Stimulated activated effector memory CD8-positive, alpha-beta T cell treated with anti-CD3 and anti-CD28 coated beads, Interleukin-12 subunit alpha, Interleukin-12 subunit beta, amount 100 ng/mL, for 72 hours (primary cell): ENCODE data around the gene ASTN2.

Experiments
- ATAC-seq: fragments of 150-1000 bp; cut with Tn5 transposase; 2 replicates; pipeline ENCODE4 v1.10.0; 2021
- DNase-seq, 2 donors: peaks; one replicate each; pipeline ENCODE4 v3.0.0; 2021 to 2022; ENCODE audit warnings: low spot score in 2 of 2
- H3K27ac Mint-ChIP-seq: one replicate; pipeline ENCODE4 v1.8.0; 2022; ENCODE audit warnings: mild to moderate bottlenecking, mixed read lengths
- H3K36me3 Mint-ChIP-seq: one replicate; pipeline ENCODE4 v1.8.0; 2022; ENCODE audit warnings: mild to moderate bottlenecking, mixed read lengths
- H3K4me1 Mint-ChIP-seq: one replicate; pipeline ENCODE4 v1.8.0; 2022; ENCODE audit warnings: mixed read lengths
- H3K4me3 Mint-ChIP-seq: one replicate; pipeline ENCODE4 v1.8.0; 2022; ENCODE audit warnings: mild to moderate bottlenecking, mixed read lengths
- H3K9me3 Mint-ChIP-seq: one replicate; pipeline ENCODE4 v1.8.0; 2022; ENCODE audit warnings: mixed read lengths

ASTN2 gene

GRCh38 chr9:117427357-117427913 is 12.6 kb upstream of the ASTN2 start:
- H3K4me3 Mint-ChIP-seq: no peak overlapping the region
- no peak overlapping the region for H3K27ac Mint-ChIP-seq
- no peaks in the 10 kb centered on the region for H3K4me1 Mint-ChIP-seq

GRCh38 chr9:117425566-117425965 is 10.7 kb upstream of the ASTN2 start:
- H3K9me3 Mint-ChIP-seq: peaks cover 3% of the 10 kb centered on the region

More at GRCh38 chr9:117427357-117427913, 12.6 kb upstream of the ASTN2 start:
- DNase-seq: no peak
- peaks cover 3% of the 10 kb centered on the region for H3K9me3 Mint-ChIP-seq
- no peak for ATAC-seq
- no peaks in the 10 kb centered on the region for H3K36me3 Mint-ChIP-seq

GRCh38 chr9:117424291-117424690 is 9.4 kb upstream of the ASTN2 start:
- Mint-ChIP-seq H3K27ac (no peak overlapping the region), H3K36me3 (no peaks in the 10 kb centered on the region), H3K4me1 (no peaks in the 10 kb centered on the region), H3K9me3 (no peaks in the 10 kb centered on the region), H3K4me3 (no peak overlapping the region)
- ATAC-seq: no peak
- DNase-seq: no peak

More at GRCh38 chr9:117425566-117425965, 10.7 kb upstream of the ASTN2 start:
- H3K4me1 Mint-ChIP-seq: no peaks in the 10 kb centered on the region
- H3K27ac Mint-ChIP-seq: no peak overlapping the region
- no peak for DNase-seq
- no peaks in the 10 kb centered on the region for H3K36me3 Mint-ChIP-seq
- no peak overlapping the region for H3K4me3 Mint-ChIP-seq
- no peak for ATAC-seq

GRCh38 chr9:117418111-117418510 is 3.3 kb upstream of the ASTN2 start:
- DNase-seq: no peak
- H3K4me1 Mint-ChIP-seq: no peaks in the 10 kb centered on the region
- no peak overlapping the region for H3K4me3 Mint-ChIP-seq
- no peak overlapping the region for H3K27ac Mint-ChIP-seq
- H3K36me3 Mint-ChIP-seq: no peaks in the 10 kb centered on the region
- H3K9me3 Mint-ChIP-seq: no peaks in the 10 kb centered on the region
- no peak for ATAC-seq

- no peaks in the 10 kb centered on the region for H3K9me3 Mint-ChIP-seq
- H3K27ac Mint-ChIP-seq: no peak overlapping the region
- DNase-seq (no peak), ATAC-seq (no peak)
- H3K4me3 Mint-ChIP-seq: no peak overlapping the region
- H3K4me1 Mint-ChIP-seq: no peaks in the 10 kb centered on the region
- H3K36me3 Mint-ChIP-seq: no peaks in the 10 kb centered on the region
Observed at GRCh38 chr9:117416856-117417255, 2.0 kb upstream of the ASTN2 start.

GRCh38 chr9:117415358-117415914 is 579 bp upstream of the ASTN2 start:
- H3K27ac Mint-ChIP-seq: no peak overlapping the region

GRCh38 chr9:117414220-117414905 is 494 bp downstream of the ASTN2 start:
- Mint-ChIP-seq H3K4me1 (no peaks in the 10 kb centered on the region), H3K4me3 (no peak overlapping the region), H3K36me3 (no peaks in the 10 kb centered on the region), H3K9me3 (peaks cover 7% of the 10 kb centered on the region), H3K27ac (no peak overlapping the region)
- no peak for DNase-seq
- ATAC-seq: no peak

More at GRCh38 chr9:117415358-117415914, 579 bp upstream of the ASTN2 start:
- ATAC-seq: no peak
- DNase-seq: no peak
- Mint-ChIP-seq H3K4me1 (no peaks in the 10 kb centered on the region), H3K36me3 (no peaks in the 10 kb centered on the region), H3K4me3 (no peak overlapping the region), H3K9me3 (peaks cover 3% of the 10 kb centered on the region)

- Mint-ChIP-seq H3K27ac (no peak overlapping the region), H3K4me1 (no peaks in the 10 kb centered on the region), H3K9me3 (peaks cover 7% of the 10 kb centered on the region), H3K4me3 (no peak overlapping the region), H3K36me3 (no peaks in the 10 kb centered on the region)
- ATAC-seq (no peak), DNase-seq (no peak)
Observed at GRCh38 chr9:117413346-117414219, 1.3 kb downstream of the ASTN2 start.

- H3K27ac Mint-ChIP-seq: no peak overlapping the region
- no peaks in the 10 kb centered on the region for H3K36me3 Mint-ChIP-seq
- H3K4me3 Mint-ChIP-seq: no peak overlapping the region
- H3K4me1 Mint-ChIP-seq: no peaks in the 10 kb centered on the region
- ATAC-seq (no peak), DNase-seq (no peak)
- H3K9me3 Mint-ChIP-seq: peaks cover 7% of the 10 kb centered on the region
Observed at GRCh38 chr9:117412841-117413240, 2.0 kb downstream of the ASTN2 start.

GRCh38 chr9:117412006-117412715 is 2.7 kb downstream of the ASTN2 start:
- ATAC-seq (no peak), DNase-seq (no peak)
- Mint-ChIP-seq H3K36me3 (no peaks in the 10 kb centered on the region), H3K27ac (no peak overlapping the region), H3K9me3 (peaks cover 7% of the 10 kb centered on the region), H3K4me3 (no peak overlapping the region), H3K4me1 (no peaks in the 10 kb centered on the region)

- no peak for ATAC-seq
- no peaks in the 10 kb centered on the region for H3K4me1 Mint-ChIP-seq
- no peak for DNase-seq
- no peak overlapping the region for H3K4me3 Mint-ChIP-seq
- no peak overlapping the region for H3K27ac Mint-ChIP-seq
- H3K36me3 Mint-ChIP-seq: no peaks in the 10 kb centered on the region
- peaks cover 12% of the 10 kb centered on the region for H3K9me3 Mint-ChIP-seq
Observed at GRCh38 chr9:117411547-117411946, 3.3 kb downstream of the ASTN2 start.

- Mint-ChIP-seq H3K4me1 (no peaks in the 10 kb centered on the region), H3K4me3 (no peak overlapping the region), H3K36me3 (no peaks in the 10 kb centered on the region), H3K27ac (no peak overlapping the region), H3K9me3 (peaks cover 14% of the 10 kb centered on the region)
- no peak for DNase-seq
- ATAC-seq: no peak
Observed at GRCh38 chr9:117409321-117409720, 5.5 kb downstream of the ASTN2 start.

GRCh38 chr9:117407436-117408022 is 7.3 kb downstream of the ASTN2 start:
- no peaks in the 10 kb centered on the region for H3K4me1 Mint-ChIP-seq
- H3K9me3 Mint-ChIP-seq: peaks cover 14% of the 10 kb centered on the region
- no peaks in the 10 kb centered on the region for H3K36me3 Mint-ChIP-seq
- H3K4me3 Mint-ChIP-seq: no peak overlapping the region
- no peak for ATAC-seq
- DNase-seq: no peak
- no peak overlapping the region for H3K27ac Mint-ChIP-seq

- DNase-seq: no peak
- Mint-ChIP-seq H3K9me3 (peaks cover 14% of the 10 kb centered on the region), H3K4me1 (no peaks in the 10 kb centered on the region), H3K4me3 (no peak overlapping the region), H3K36me3 (no peaks in the 10 kb centered on the region), H3K27ac (no peak overlapping the region)
- ATAC-seq: no peak
Observed at GRCh38 chr9:117405950-117406705, 8.7 kb downstream of the ASTN2 start.
